Calu3 (cell line): ENCODE measurements around the gene THAP12. TPM values are rescaled to one million over a fixed set of nuclear protein-coding genes. Genes with fewer than 3 reads are reported as not detected.
"Not testable (repeated sequence)": the region's sequence is repeated elsewhere in the genome, so short reads cannot be mapped to it uniquely, and the experiment has no call there.

Source experiments
- BruUV-seq: library from RNA; stranded (reverse); fragments of 400-500 nt; replicated peaks from 2 replicates; lab custom pipeline; 2021; lab: Mats Ljungman, UMichigan
- CTCF ChIA-PET: fragments of 300-600 bp; sonication (Branson Sonifier 250); formaldehyde crosslinking; loops from one replicate; lab custom pipeline; 2022; ENCODE audit warnings: antibody characterized with exemption; lab: Charles Lee
- DNase-seq: peaks from one replicate; pipeline ENCODE4 v3.0.0; 2022
- H3K27ac Mint-ChIP-seq: one replicate; pipeline ENCODE4 v1.8.0; 2022; ENCODE audit warnings: mixed read lengths; ENCODE audit not compliant: unreplicated experiment
- H3K27me3 Mint-ChIP-seq: one replicate; pipeline ENCODE4 v1.8.0; 2022; ENCODE audit warnings: mixed read lengths; ENCODE audit not compliant: unreplicated experiment
- H3K36me3 Mint-ChIP-seq: one replicate; pipeline ENCODE4 v1.8.0; 2022; ENCODE audit warnings: mild to moderate bottlenecking, moderate library complexity, mixed read lengths; ENCODE audit not compliant: insufficient read depth, unreplicated experiment
- H3K4me1 Mint-ChIP-seq: one replicate; pipeline ENCODE4 v1.8.0; 2022; ENCODE audit warnings: mild to moderate bottlenecking, low read depth, mixed read lengths; ENCODE audit not compliant: unreplicated experiment
- H3K4me3 Mint-ChIP-seq: one replicate; pipeline ENCODE4 v1.8.0; 2022; ENCODE audit warnings: mild to moderate bottlenecking, low read depth, moderate library complexity, mixed read lengths; ENCODE audit not compliant: unreplicated experiment
- H3K9me3 Mint-ChIP-seq: one replicate; pipeline ENCODE4 v1.8.0; 2022; ENCODE audit warnings: low read depth, mixed read lengths; ENCODE audit not compliant: unreplicated experiment
- CTCF ChIP-seq: fragments of 200-600 bp; IDR thresholded peaks from one replicate; pipeline ENCODE4 v1.8.0; 2022; ENCODE audit warnings: antibody characterized with exemption; ENCODE audit not compliant: unreplicated experiment
- intact Hi-C: fragments of 100-400 bp; cut with micrococcal nuclease; formaldehyde crosslinking; loops from one replicate; pipeline ENCODE4 v1.10.0; 2022; ENCODE audit not compliant: unreplicated experiment
- total RNA-seq: library from RNA; stranded (reverse); gene quantifications from 2 replicates; pipeline ENCODE4 v1.2.3, GENCODE V29; 2022

The THAP12 gene
- total RNA-seq, 1 experiment from 2014 or later = 49.2 TPM

- CTCF ChIA-PET = no interaction called here
- no peak for DNase-seq
- BruUV-seq = no TSS peak
- Mint-ChIP-seq H3K4me3 (no peak overlapping the region), H3K9me3 (no peaks in the 10 kb centered on the region), H3K4me1 (peaks cover 10% of the 10 kb centered on the region), H3K27me3 (peaks cover 63% of the 10 kb centered on the region), H3K27ac (no peak overlapping the region), H3K36me3 (peaks cover 6% of the 10 kb centered on the region)
- no peak for TF ChIP-seq CTCF
- intact Hi-C loops = no loop called here
Observed at GRCh38 chr11:76323804-76324203, 57.1 kb downstream of the THAP12 start.

- intact Hi-C loops, H3K27ac Mint-ChIP-seq, H3K36me3 Mint-ChIP-seq, CTCF ChIA-PET, BruUV-seq, H3K4me1 Mint-ChIP-seq, H3K4me3 Mint-ChIP-seq, H3K9me3 Mint-ChIP-seq, DNase-seq: not testable (repeated sequence)
- peaks cover 63% of the 10 kb centered on the region for H3K27me3 Mint-ChIP-seq
Observed at GRCh38 chr11:76323375-76323774, 57.6 kb downstream of the THAP12 start.

- no peak for TF ChIP-seq CTCF
- H3K9me3 Mint-ChIP-seq = no peaks in the 10 kb centered on the region
- H3K27ac Mint-ChIP-seq = no peak overlapping the region
- no peak overlapping the region for H3K4me3 Mint-ChIP-seq
- DNase-seq = no peak
- CTCF ChIA-PET = no interaction called here
- peaks cover 9% of the 10 kb centered on the region for H3K4me1 Mint-ChIP-seq
- intact Hi-C loops = no loop called here
- H3K27me3 Mint-ChIP-seq = peaks cover 63% of the 10 kb centered on the region
- no TSS peak for BruUV-seq
- peaks cover 6% of the 10 kb centered on the region for H3K36me3 Mint-ChIP-seq
Observed at GRCh38 chr11:76322942-76323341, 58.0 kb downstream of the THAP12 start.

GRCh38 chr11:76322540-76322939 lies 58.4 kb downstream of the THAP12 start:
- H3K9me3 Mint-ChIP-seq = no peaks in the 10 kb centered on the region
- no TSS peak for BruUV-seq
- CTCF ChIA-PET = interaction anchor here (0.5 kb wide), 1 partner anchor 329 kb away, joined by 4 read pairs; no protein-coding TSS in a partner anchor
- no peak for DNase-seq
- intact Hi-C loops = no loop called here
- H3K4me3 Mint-ChIP-seq = no peak overlapping the region
- peaks cover 6% of the 10 kb centered on the region for H3K36me3 Mint-ChIP-seq
- peaks cover 9% of the 10 kb centered on the region for H3K4me1 Mint-ChIP-seq
- H3K27ac Mint-ChIP-seq = no peak overlapping the region
- peaks cover 63% of the 10 kb centered on the region for H3K27me3 Mint-ChIP-seq
- no peak for TF ChIP-seq CTCF

- Mint-ChIP-seq H3K36me3 (peaks cover 6% of the 10 kb centered on the region), H3K4me3 (no peak overlapping the region), H3K4me1 (peaks cover 9% of the 10 kb centered on the region), H3K27me3 (peaks cover 63% of the 10 kb centered on the region), H3K27ac (no peak overlapping the region), H3K9me3 (no peaks in the 10 kb centered on the region)
- BruUV-seq = no TSS peak
- intact Hi-C loops = no loop called here
- no peak for TF ChIP-seq CTCF
- DNase-seq = no peak
- CTCF ChIA-PET = interaction anchor here (0.5 kb wide), 1 partner anchor 330 kb away, joined by 4 read pairs; no protein-coding TSS in a partner anchor
Observed at GRCh38 chr11:76321820-76322524, 59.0 kb downstream of the THAP12 start.
